Pancreas (tissue), 10 donors: ENCODE results near the gene PLAU. TPM values are rescaled to one million over a fixed set of nuclear protein-coding genes. Genes with fewer than 3 reads are reported as not detected.

Source experiments
- ATAC-seq, 4 donors: fragments of 200-7000 bp; cut with Tn5 transposase; one replicate each; pipeline versions ENCODE4 v1.8.0 to v1.9.1; 2020; ENCODE audit warnings: mild to moderate bottlenecking in 4 of 4, moderate library complexity in 4 of 4
- DNase-seq, 6 donors: peaks; one replicate each; pipeline ENCODE4 v3.0.0-alpha.2; 2020
- FAIRE-seq: peaks from 2 replicates; lab custom pipeline; 2012; peaks lifted over from hg19 to GRCh38; lab: Jason Lieb, UNC
- H3K27ac ChIP-seq, 4 donors: fragments of 200-600 bp; sonication (generic); 1 replicate in 3 of 4; 2 replicates in 1 of 4; pipeline versions ENCODE4 v1.5.0 to v1.8.0; 2020
- H3K27me3 ChIP-seq, 4 donors: fragments of 200-600 bp; one replicate each; pipeline ENCODE4 v1.8.0; 2021
- H3K36me3 ChIP-seq, 3 donors: fragments of 200-600 bp; sonication (generic) in 1 of 3; one replicate each; pipeline versions ENCODE4 v1.5.0 to v1.8.0; 2020 to 2021
- H3K4me1 ChIP-seq, 3 donors: fragments of 200-600 bp; one replicate each; pipeline ENCODE4 v1.8.0; 2021
- H3K4me3 ChIP-seq, 4 donors: fragments of 200-600 bp; sonication (generic) in 2 of 4; one replicate each; pipeline versions ENCODE4 v1.5.0 to v1.8.0; 2020 to 2021
- H3K9me3 ChIP-seq, 4 donors: fragments of 200-600 bp; one replicate each; pipeline ENCODE4 v1.8.0; 2021
- WGBS, 2 donors: extraction: QIAGEN DNeasy Blood & Tissue Kit; methylation state at CpG; one replicate each; pipeline ENCODE4 v1.1.7; 2013; 5-methylcytosine and 5-hydroxymethylcytosine counted together
- intact Hi-C, 3 donors: fragments of 100-400 bp; cut with DNase I; formaldehyde crosslinking; loops; one replicate each; pipeline versions ENCODE4 v1.11.1 to v1.14.2; 2022
- polyA plus RNA-seq, 2 donors: library from polyadenylated mRNA; stranded (reverse); fragments of 200-250 nt; gene quantifications; one replicate each; pipeline ENCODE4 v1.2.3, GENCODE V29; 2013
- total RNA-seq, 6 donors: library from RNA; stranded (reverse); fragmentation: NEBNext Ultra II Directional in 4 of 6; extraction: Animal tissue kit (Norgen Biotek cat#: 25700) in 4 of 6; gene quantifications; one replicate each; pipeline versions ENCODE4 v1.2.1 to v1.2.4, GENCODE V29; 2021 to 2023
- TF ChIP-seq, protein P1 (sequence below), 4 donors: fragments of 200-600 bp; sonication (generic) in 3 of 4; IDR thresholded peaks; one replicate each; pipeline versions ENCODE4 v1.5.0 to v1.8.0; 2021; ENCODE audit warnings: antibody characterized with exemption in 4 of 4
- donor health status: healthy with polysubstance abuse.
- donor health status: DM: no; HTN: no; CAD: no; lungs with moderate emphysema.
- donor health status: DM: no; HTN: no; CAD: no.
- donor health status: control.
- donor health status: control.
- donor health status: Bipolar disorder and iron deficiency.
- donor health status: DM: yes; HTN: yes; CAD: no.
- donor health status: DM: no; HTN: no; CAD: no.
- donor health status: DM: no; HTN: no; CAD: no.
- donor health status: DM: yes; HTN: yes; CAD: no.

Gene PLAU
- total and polyA plus RNA-seq, 8 donors, result 1.5 to 16.3 (median 3.6) TPM

DNA sequence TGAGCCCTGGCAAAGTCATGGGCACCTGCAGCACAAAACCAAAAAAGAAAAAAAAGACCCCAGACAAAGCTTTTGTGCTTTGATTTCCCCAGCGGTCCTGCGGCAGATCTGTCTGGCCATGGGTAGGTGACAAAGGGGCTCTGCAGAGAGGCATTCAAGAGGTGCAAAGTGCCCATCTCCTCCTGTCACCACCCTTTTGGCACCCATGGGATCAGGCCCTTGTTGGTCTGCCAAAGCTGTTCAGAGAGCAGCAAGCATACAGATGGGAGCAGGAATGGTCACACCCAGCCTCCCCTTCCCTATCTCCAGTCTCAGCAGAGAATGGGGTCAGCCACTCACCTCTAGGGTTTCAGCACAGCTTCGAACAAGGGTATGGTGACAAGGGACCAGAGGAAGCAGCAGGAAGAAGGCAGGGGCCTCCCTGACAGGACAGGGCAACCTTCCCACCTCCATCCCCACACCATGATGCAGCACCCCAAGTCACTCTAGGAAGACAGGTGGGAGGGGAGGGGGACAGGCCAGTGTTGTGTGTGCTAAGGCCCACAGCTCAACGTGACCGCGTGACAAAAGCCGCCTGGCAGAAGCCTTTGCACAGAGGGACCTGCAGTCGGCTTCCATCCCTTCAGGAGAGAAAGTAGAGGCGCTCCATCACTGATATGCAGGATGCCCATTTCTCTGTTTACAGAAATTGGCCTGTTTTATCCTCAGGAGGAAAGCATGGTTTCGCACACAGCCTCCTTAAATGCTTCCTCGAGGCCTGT lies 42.9 kb upstream of the PLAU start:
- 86 to 90% methylated on average over 11 of the region's 11 CpGs for WGBS, 2 donors
- Histone ChIP-seq H3K36me3 (no peaks in the 10 kb centered on the region), H3K27me3 (no peaks in the 10 kb centered on the region), H3K9me3 (no peaks in the 10 kb centered on the region), H3K27ac (no peak overlapping the region), H3K4me1 (peaks cover 0 to 3% (median 0%) of the 10 kb centered on the region in 3 donors), H3K4me3 (no peak overlapping the region)
- intact Hi-C loops, result no loop called here
- DNase-seq (no peak), FAIRE-seq (no peak), ATAC-seq (no peak)
- TF ChIP-seq, protein P1, sequence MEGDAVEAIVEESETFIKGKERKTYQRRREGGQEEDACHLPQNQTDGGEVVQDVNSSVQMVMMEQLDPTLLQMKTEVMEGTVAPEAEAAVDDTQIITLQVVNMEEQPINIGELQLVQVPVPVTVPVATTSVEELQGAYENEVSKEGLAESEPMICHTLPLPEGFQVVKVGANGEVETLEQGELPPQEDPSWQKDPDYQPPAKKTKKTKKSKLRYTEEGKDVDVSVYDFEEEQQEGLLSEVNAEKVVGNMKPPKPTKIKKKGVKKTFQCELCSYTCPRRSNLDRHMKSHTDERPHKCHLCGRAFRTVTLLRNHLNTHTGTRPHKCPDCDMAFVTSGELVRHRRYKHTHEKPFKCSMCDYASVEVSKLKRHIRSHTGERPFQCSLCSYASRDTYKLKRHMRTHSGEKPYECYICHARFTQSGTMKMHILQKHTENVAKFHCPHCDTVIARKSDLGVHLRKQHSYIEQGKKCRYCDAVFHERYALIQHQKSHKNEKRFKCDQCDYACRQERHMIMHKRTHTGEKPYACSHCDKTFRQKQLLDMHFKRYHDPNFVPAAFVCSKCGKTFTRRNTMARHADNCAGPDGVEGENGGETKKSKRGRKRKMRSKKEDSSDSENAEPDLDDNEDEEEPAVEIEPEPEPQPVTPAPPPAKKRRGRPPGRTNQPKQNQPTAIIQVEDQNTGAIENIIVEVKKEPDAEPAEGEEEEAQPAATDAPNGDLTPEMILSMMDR (IDR thresholded peaks at IDR 0.05), result no peak

DNA sequence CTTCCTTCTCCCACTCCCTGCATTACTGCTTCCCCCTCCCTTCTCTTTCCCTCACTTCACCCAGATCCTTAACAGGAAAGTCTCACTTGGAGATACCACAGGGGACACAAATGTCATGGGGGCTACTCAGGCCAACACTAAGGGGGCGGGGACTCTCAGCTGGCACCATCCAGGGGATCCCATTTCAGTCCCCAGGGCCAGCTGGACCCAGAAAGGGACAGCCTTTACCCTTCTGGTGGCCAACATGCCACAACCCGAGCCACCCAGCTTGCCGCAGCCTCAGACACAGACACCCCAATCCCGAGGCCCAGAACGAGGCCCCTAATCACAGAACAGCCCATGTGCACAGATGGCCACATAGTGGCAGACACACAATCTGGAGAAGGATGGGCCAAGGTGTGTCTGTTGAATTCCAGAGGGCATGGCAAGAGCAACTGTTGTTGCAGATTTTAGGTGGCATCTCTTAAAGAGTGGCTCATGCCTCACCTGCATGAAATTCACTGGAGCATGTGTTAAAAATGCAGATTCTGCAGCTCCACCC lies 42.2 kb upstream of the PLAU start:
- 91 to 93% methylated on average over 5 of the region's 5 CpGs for WGBS, 2 donors
- Histone ChIP-seq H3K4me3 (no peak overlapping the region), H3K27me3 (no peaks in the 10 kb centered on the region), H3K27ac (no peak overlapping the region), H3K4me1 (peaks cover 0 to 4% (median 0%) of the 10 kb centered on the region in 3 donors), H3K36me3 (no peaks in the 10 kb centered on the region), H3K9me3 (no peaks in the 10 kb centered on the region)
- ATAC-seq (no peak), FAIRE-seq (no peak), DNase-seq (no peak)
- intact Hi-C loops, result no loop called here
- TF ChIP-seq, protein P1 (IDR thresholded peaks at IDR 0.05), result no peak

DNA sequence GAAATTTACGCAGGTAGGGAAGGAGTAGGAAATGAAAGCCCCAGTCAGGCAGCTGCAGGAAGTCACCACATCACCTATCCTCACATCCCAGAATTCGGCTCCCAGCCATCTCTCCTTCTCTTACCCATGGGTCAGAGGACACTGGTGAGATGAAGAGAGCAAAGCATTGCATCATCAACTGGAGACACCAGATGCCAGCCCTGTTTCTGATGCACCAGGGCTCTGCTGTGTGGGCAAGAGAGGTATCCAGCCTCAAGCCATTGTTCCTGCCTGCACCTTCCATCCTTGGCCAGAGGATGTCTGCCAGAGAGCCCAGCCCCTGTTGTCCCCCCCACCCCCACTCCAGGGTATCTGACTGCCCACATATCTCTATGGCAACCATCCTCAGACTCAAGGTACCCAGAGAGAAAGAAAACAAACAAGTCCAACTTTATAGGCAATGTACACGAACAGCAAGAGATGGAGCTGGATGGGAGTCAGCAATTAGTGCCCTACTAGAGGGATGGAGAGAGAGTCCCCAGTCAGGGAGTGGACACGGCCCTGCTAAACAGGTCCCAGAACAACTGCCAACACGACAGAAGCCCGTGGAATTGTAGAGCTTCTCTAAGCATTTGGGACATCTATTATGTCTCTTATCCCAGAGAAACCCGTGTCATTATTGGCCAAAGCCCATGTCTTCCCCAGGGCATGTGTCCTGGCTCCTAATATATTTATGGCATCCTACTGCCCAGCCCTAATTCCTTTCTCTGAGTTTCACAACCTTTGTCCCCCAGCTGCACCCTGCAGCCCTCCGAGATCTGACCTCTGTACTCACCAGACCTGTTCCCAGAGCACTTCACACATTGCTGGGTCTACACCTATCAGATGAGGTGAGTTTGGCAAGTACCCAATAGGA lies 39.4 kb upstream of the PLAU start:
- WGBS, 2 donors, result 54 to 55% methylated on average over 8 of the region's 8 CpGs
- TF ChIP-seq, protein P1 (IDR thresholded peaks at IDR 0.05), result no peak
- intact Hi-C loops, result no loop called here
- Histone ChIP-seq H3K9me3 (no peaks in the 10 kb centered on the region), H3K27ac (no peak overlapping the region), H3K4me3 (no peak overlapping the region), H3K36me3 (no peaks in the 10 kb centered on the region), H3K4me1 (peaks cover 0 to 4% (median 0%) of the 10 kb centered on the region in 3 donors), H3K27me3 (no peaks in the 10 kb centered on the region)
- no peak for FAIRE-seq
- DNase-seq, result no peak
- ATAC-seq, result peak in 1 of 4 donors; percentile 10

DNA sequence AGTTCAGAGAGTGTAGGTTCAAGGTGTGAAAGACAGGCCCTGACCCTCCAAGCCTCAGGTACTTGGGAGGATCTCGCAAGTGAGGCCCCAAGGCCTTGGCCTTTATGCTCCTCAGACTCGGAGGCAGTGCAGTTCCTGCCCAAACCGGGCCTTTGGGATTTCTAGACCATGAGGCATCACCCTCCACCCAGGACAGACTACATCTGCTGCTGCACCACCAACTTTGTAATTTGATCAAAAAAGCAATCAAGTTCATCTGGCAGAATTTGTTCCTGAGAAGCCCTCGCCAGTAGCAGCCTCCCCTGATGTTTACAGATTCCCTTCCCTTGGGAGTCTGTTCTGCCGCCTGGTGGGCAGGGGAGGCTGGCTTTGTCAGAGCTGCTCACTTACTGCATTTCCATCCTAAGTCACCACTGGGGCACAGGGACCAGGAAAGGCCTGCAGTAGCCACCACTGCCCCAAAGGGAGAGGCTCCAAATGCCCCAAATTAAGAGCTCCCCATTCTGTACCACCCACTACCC lies 38.7 kb upstream of the PLAU start:
- Histone ChIP-seq H3K36me3 (no peaks in the 10 kb centered on the region), H3K9me3 (no peaks in the 10 kb centered on the region), H3K27ac (no peak overlapping the region), H3K4me3 (no peak overlapping the region), H3K4me1 (peaks cover 0 to 4% (median 0%) of the 10 kb centered on the region in 3 donors), H3K27me3 (no peaks in the 10 kb centered on the region)
- 51 to 57% methylated on average over 5 of the region's 5 CpGs for WGBS, 2 donors
- intact Hi-C loops, result no loop called here
- DNase-seq (no peak), ATAC-seq (no peak), FAIRE-seq (no peak)
- TF ChIP-seq, protein P1 (IDR thresholded peaks at IDR 0.05), result no peak
